Progenitor cell of endocrine pancreas (in vitro differentiated cells): ENCODE results near the gene GRPEL1. TPM values are rescaled to one million over a fixed set of nuclear protein-coding genes. Genes with fewer than 3 reads are reported as not detected.

ENCODE experiments used
- DNase-seq: peaks from one replicate; pipeline ENCODE4 v3.0.0; 2021; ENCODE audit warnings: low spot score; ENCODE audit not compliant: unreplicated experiment
- H3K27ac Mint-ChIP-seq: 2 replicates; pipeline ENCODE4 v1.8.0; 2021; ENCODE audit warnings: mild to moderate bottlenecking, moderate library complexity, mixed read lengths
- H3K27me3 Mint-ChIP-seq: 2 replicates; pipeline ENCODE4 v1.8.0; 2021; ENCODE audit warnings: mixed read lengths
- H3K36me3 Mint-ChIP-seq: 2 replicates; pipeline ENCODE4 v1.8.0; 2022; ENCODE audit warnings: mixed read lengths; ENCODE audit not compliant: insufficient read depth
- H3K4me1 Mint-ChIP-seq: 2 replicates; pipeline ENCODE4 v1.8.0; 2021; ENCODE audit warnings: low read depth, mixed read lengths
- H3K4me3 Mint-ChIP-seq: 2 replicates; pipeline ENCODE4 v1.8.0; 2021; ENCODE audit warnings: low read depth, mild to moderate bottlenecking, moderate library complexity, mixed read lengths
- H3K9me3 Mint-ChIP-seq: 2 replicates; pipeline ENCODE4 v1.8.0; 2021; ENCODE audit warnings: low read depth, mixed read lengths
- CTCF ChIP-seq: fragments of 200-600 bp; sonication (generic); IDR thresholded peaks from one replicate; pipeline ENCODE4 v1.5.0; 2021; ENCODE audit warnings: antibody characterized with exemption, mild to moderate bottlenecking; ENCODE audit not compliant: unreplicated experiment
- total RNA-seq: library from RNA; stranded (reverse); gene quantifications from 2 replicates; pipeline ENCODE4 v1.2.1, GENCODE V29; 2021

Gene GRPEL1
- total RNA-seq, 1 donor from 2014 or later: 18.2 TPM

GRCh38 chr4:7021355-7021754, 46.5 kb downstream of the GRPEL1 start:
- no peak for TF ChIP-seq CTCF
- Mint-ChIP-seq H3K9me3 (no peaks in the 10 kb centered on the region), H3K27ac (peak overlapping the region; percentile 65), H3K4me3 (no peak overlapping the region), H3K4me1 (peaks cover 4% of the 10 kb centered on the region), H3K27me3 (no peaks in the 10 kb centered on the region), H3K36me3 (peaks cover 3% of the 10 kb centered on the region)
- DNase-seq: no peak

GRCh38 chr4:7020856-7021255, 47.0 kb downstream of the GRPEL1 start:
- Mint-ChIP-seq H3K27me3 (no peaks in the 10 kb centered on the region), H3K4me3 (no peak overlapping the region), H3K36me3 (no peaks in the 10 kb centered on the region), H3K9me3 (no peaks in the 10 kb centered on the region), H3K27ac (peak overlapping the region; percentile 65), H3K4me1 (peaks cover 6% of the 10 kb centered on the region)
- TF ChIP-seq CTCF: no peak
- DNase-seq: no peak

GRCh38 chr4:7020290-7020689, 47.6 kb downstream of the GRPEL1 start:
- peaks cover under 1% of the 10 kb centered on the region for H3K36me3 Mint-ChIP-seq

GRCh38 chr4:7019367-7019766, 48.5 kb downstream of the GRPEL1 start:
- H3K36me3 Mint-ChIP-seq: peaks cover 9% of the 10 kb centered on the region
- H3K9me3 Mint-ChIP-seq: no peaks in the 10 kb centered on the region
- peak overlapping the region; percentile 20 for H3K27ac Mint-ChIP-seq
- DNase-seq: no peak
- no peak overlapping the region for H3K4me3 Mint-ChIP-seq
- no peak for TF ChIP-seq CTCF
- H3K27me3 Mint-ChIP-seq: no peaks in the 10 kb centered on the region
- H3K4me1 Mint-ChIP-seq: peaks cover 6% of the 10 kb centered on the region

More at GRCh38 chr4:7020290-7020689, 47.6 kb downstream of the GRPEL1 start:
- TF ChIP-seq CTCF: no peak
- H3K9me3 Mint-ChIP-seq: no peaks in the 10 kb centered on the region
- no peaks in the 10 kb centered on the region for H3K27me3 Mint-ChIP-seq
- DNase-seq: no peak
- no peak overlapping the region for H3K4me3 Mint-ChIP-seq
- peaks cover 6% of the 10 kb centered on the region for H3K4me1 Mint-ChIP-seq
- no peak overlapping the region for H3K27ac Mint-ChIP-seq

- no peak overlapping the region for H3K27ac Mint-ChIP-seq
- H3K4me3 Mint-ChIP-seq: no peak overlapping the region
- H3K4me1 Mint-ChIP-seq: peaks cover 6% of the 10 kb centered on the region
- no peaks in the 10 kb centered on the region for H3K9me3 Mint-ChIP-seq
- H3K36me3 Mint-ChIP-seq: peaks cover 12% of the 10 kb centered on the region
- no peak for TF ChIP-seq CTCF
- DNase-seq: no peak
- H3K27me3 Mint-ChIP-seq: no peaks in the 10 kb centered on the region
Observed at GRCh38 chr4:7018281-7018680, 49.6 kb downstream of the GRPEL1 start.
